Dendritic cell treated with granulocyte-macrophage colony-stimulating factor and Interleukin-4, amounts not matched to agents 40 ng/mL and 50 ng/mL, for 4 days (primary cell): ENCODE data around the gene SLC35A5.

Source experiments
- H3K27ac Mint-ChIP-seq: one replicate; pipeline ENCODE4 v1.8.0; 2022; ENCODE audit warnings: mild to moderate bottlenecking, mixed read lengths
- H3K27me3 Mint-ChIP-seq: one replicate; pipeline ENCODE4 v1.8.0; 2022; ENCODE audit warnings: mild to moderate bottlenecking, mixed read lengths
- H3K36me3 Mint-ChIP-seq: one replicate; pipeline ENCODE4 v1.8.0; 2022; ENCODE audit warnings: low read depth, mixed read lengths
- H3K4me1 Mint-ChIP-seq: one replicate; pipeline ENCODE4 v1.8.0; 2022; ENCODE audit warnings: low read depth, mixed read lengths
- H3K4me3 Mint-ChIP-seq: one replicate; pipeline ENCODE4 v1.8.0; 2022; ENCODE audit warnings: mild to moderate bottlenecking, moderate library complexity, mixed read lengths
- H3K9me3 Mint-ChIP-seq: one replicate; pipeline ENCODE4 v1.8.0; 2022; ENCODE audit warnings: mixed read lengths
- intact Hi-C: fragments of 100-400 bp; cut with micrococcal nuclease; formaldehyde crosslinking; loops from one replicate; pipeline ENCODE4 v1.15.0; 2022

SLC35A5 gene

GRCh38 chr3:112587336-112587735 is 25.5 kb downstream of the SLC35A5 start:
- Mint-ChIP-seq H3K27me3 (no peaks in the 10 kb centered on the region), H3K27ac (no peak overlapping the region), H3K4me3 (no peak overlapping the region), H3K4me1 (peaks cover 4% of the 10 kb centered on the region), H3K9me3 (peaks cover under 1% of the 10 kb centered on the region), H3K36me3 (peaks cover 77% of the 10 kb centered on the region)
- intact Hi-C loops = loop anchor here (10.0 kb wide), 2 partner anchors 47 to 117 kb away; no protein-coding TSS in a partner anchor

GRCh38 chr3:112593258-112593657 is 31.4 kb downstream of the SLC35A5 start:
- Mint-ChIP-seq H3K9me3 (peaks cover 10% of the 10 kb centered on the region), H3K27ac (no peak overlapping the region), H3K27me3 (no peaks in the 10 kb centered on the region), H3K36me3 (peaks cover 65% of the 10 kb centered on the region), H3K4me3 (no peak overlapping the region), H3K4me1 (peaks cover 10% of the 10 kb centered on the region)
- intact Hi-C loops = no loop called here

DNA sequence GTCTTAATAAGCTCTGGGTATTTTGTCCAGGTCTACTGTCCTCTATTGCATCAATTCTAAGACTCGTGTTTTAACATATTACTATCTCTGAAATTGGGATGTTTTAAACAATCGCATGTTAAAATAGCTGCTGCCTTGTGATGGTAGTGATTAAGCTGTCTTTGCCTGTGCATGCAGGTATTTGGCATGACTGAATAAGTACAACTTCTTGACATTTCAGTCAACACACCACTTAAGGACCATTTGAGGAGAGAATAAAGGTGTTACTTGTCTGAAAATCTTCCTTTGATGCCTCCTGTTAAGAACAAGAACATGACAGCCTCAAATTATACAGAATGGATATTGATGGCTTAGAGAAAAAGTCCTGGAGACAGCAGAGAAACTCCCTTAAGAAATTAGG is 33.0 kb downstream of the SLC35A5 start:
- H3K27ac Mint-ChIP-seq = no peak overlapping the region
- intact Hi-C loops = no loop called here
- H3K4me1 Mint-ChIP-seq = peaks cover 10% of the 10 kb centered on the region
- H3K4me3 Mint-ChIP-seq = no peak overlapping the region
- H3K27me3 Mint-ChIP-seq = peaks cover 2% of the 10 kb centered on the region
- peaks cover 50% of the 10 kb centered on the region for H3K36me3 Mint-ChIP-seq
- H3K9me3 Mint-ChIP-seq = peaks cover 10% of the 10 kb centered on the region

DNA sequence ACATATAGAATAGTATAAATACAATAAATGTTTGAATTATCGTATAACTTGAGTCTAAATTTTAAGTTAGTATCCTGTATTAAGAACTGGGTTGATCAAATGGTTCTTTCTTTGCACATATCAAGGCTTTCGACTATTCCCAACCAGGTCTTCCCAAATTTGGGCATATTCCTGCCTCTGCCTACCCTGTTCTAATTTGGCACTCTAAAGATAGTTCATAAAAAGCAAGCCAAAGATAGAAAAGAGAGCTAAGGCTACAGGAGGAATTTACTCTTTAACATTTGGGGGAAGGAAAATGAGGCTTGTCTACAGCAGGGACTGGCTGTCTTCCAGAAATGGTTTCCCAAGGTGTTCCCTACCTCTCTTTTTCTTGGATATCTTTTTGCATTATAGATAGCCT is 36.1 kb downstream of the SLC35A5 start:
- Mint-ChIP-seq H3K4me1 (no peaks in the 10 kb centered on the region), H3K27ac (no peak overlapping the region), H3K4me3 (no peak overlapping the region), H3K27me3 (peaks cover 6% of the 10 kb centered on the region), H3K36me3 (peaks cover 21% of the 10 kb centered on the region), H3K9me3 (peaks cover 4% of the 10 kb centered on the region)
- intact Hi-C loops = no loop called here

GRCh38 chr3:112598731-112599130 is 36.9 kb downstream of the SLC35A5 start:
- intact Hi-C loops = no loop called here

GRCh38 chr3:112602217-112602838 is 40.5 kb downstream of the SLC35A5 start:
- Mint-ChIP-seq H3K27me3 (peaks cover 7% of the 10 kb centered on the region), H3K27ac (no peak overlapping the region), H3K36me3 (peaks cover 4% of the 10 kb centered on the region), H3K9me3 (no peaks in the 10 kb centered on the region), H3K4me3 (no peak overlapping the region), H3K4me1 (no peaks in the 10 kb centered on the region)
- intact Hi-C loops = no loop called here

More at GRCh38 chr3:112598731-112599130, 36.9 kb downstream of the SLC35A5 start:
- Mint-ChIP-seq H3K27me3 (peaks cover 6% of the 10 kb centered on the region), H3K27ac (no peak overlapping the region), H3K4me3 (no peak overlapping the region), H3K4me1 (no peaks in the 10 kb centered on the region), H3K36me3 (peaks cover 17% of the 10 kb centered on the region), H3K9me3 (no peaks in the 10 kb centered on the region)

- Mint-ChIP-seq H3K36me3 (no peaks in the 10 kb centered on the region), H3K27ac (no peak overlapping the region), H3K27me3 (peaks cover 6% of the 10 kb centered on the region), H3K9me3 (no peaks in the 10 kb centered on the region), H3K4me1 (no peaks in the 10 kb centered on the region), H3K4me3 (no peak overlapping the region)
- intact Hi-C loops = no loop called here
Observed at GRCh38 chr3:112604536-112604935, 42.7 kb downstream of the SLC35A5 start.

GRCh38 chr3:112605285-112605684 is 43.4 kb downstream of the SLC35A5 start:
- Mint-ChIP-seq H3K4me3 (no peak overlapping the region), H3K27me3 (peaks cover 6% of the 10 kb centered on the region), H3K4me1 (no peaks in the 10 kb centered on the region), H3K36me3 (no peaks in the 10 kb centered on the region), H3K9me3 (no peaks in the 10 kb centered on the region), H3K27ac (no peak overlapping the region)
- intact Hi-C loops = no loop called here

DNA sequence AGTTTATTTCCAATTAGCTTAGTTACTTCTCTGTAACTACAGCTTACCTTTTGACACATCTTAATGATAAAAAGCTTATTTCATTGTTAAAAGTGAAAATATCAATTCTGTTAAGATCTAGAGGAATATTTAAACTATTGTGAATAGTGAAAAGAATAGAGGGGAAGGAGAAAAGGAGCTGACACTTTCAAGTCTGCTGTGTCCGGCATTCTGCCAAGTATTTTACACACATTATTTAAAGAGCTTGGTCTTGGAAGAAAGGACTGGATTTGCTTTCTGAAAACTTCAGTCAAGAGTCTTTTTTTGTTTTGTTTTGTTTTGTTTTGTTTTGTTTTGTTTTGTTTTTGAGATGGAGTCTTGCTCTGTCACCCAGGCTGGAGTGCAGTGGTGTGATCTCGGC is 44.3 kb downstream of the SLC35A5 start:
- intact Hi-C loops = no loop called here
- Mint-ChIP-seq H3K9me3 (no peaks in the 10 kb centered on the region), H3K27ac (no peak overlapping the region), H3K36me3 (no peaks in the 10 kb centered on the region), H3K27me3 (peaks cover 4% of the 10 kb centered on the region), H3K4me1 (no peaks in the 10 kb centered on the region), H3K4me3 (no peak overlapping the region)

DNA sequence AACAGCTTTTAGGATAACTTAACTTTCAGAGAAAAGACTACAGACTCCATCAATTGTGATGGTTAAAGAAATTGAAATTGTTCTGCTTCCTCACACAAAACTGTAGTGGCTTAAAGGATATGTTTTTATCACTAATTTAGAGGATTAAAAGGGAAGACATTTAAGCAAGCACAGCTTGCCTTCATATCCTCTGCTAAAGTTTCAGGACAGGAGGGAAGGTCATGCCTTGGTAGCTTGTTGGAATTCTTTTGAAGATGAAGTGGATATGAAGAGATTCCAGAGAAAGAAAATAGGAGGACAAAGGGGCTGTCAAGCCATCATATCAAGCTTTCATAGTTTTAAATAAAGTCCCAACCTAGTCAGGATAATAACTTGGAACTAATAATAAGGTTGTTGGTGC is 46.0 kb downstream of the SLC35A5 start:
- peaks cover 2% of the 10 kb centered on the region for H3K27me3 Mint-ChIP-seq
- no peaks in the 10 kb centered on the region for H3K9me3 Mint-ChIP-seq
- no peaks in the 10 kb centered on the region for H3K36me3 Mint-ChIP-seq
- no peak overlapping the region for H3K4me3 Mint-ChIP-seq
- no peak overlapping the region for H3K27ac Mint-ChIP-seq
- intact Hi-C loops = no loop called here
- no peaks in the 10 kb centered on the region for H3K4me1 Mint-ChIP-seq

- no peak overlapping the region for H3K27ac Mint-ChIP-seq
- no peaks in the 10 kb centered on the region for H3K9me3 Mint-ChIP-seq
- H3K27me3 Mint-ChIP-seq = peaks cover 2% of the 10 kb centered on the region
- intact Hi-C loops = no loop called here
- H3K4me1 Mint-ChIP-seq = no peaks in the 10 kb centered on the region
- H3K36me3 Mint-ChIP-seq = no peaks in the 10 kb centered on the region
- H3K4me3 Mint-ChIP-seq = no peak overlapping the region
Observed at GRCh38 chr3:112610121-112610520, 48.3 kb downstream of the SLC35A5 start.

- peaks cover 2% of the 10 kb centered on the region for H3K27me3 Mint-ChIP-seq
Observed at GRCh38 chr3:112611752-112612515, 50.1 kb downstream of the SLC35A5 start.

GRCh38 chr3:112615989-112616731 is 54.3 kb downstream of the SLC35A5 start:
- intact Hi-C loops = no loop called here
- Mint-ChIP-seq H3K4me3 (no peak overlapping the region), H3K9me3 (no peaks in the 10 kb centered on the region), H3K36me3 (no peaks in the 10 kb centered on the region), H3K27ac (no peak overlapping the region), H3K27me3 (no peaks in the 10 kb centered on the region), H3K4me1 (no peaks in the 10 kb centered on the region)

More at GRCh38 chr3:112611752-112612515, 50.1 kb downstream of the SLC35A5 start:
- Mint-ChIP-seq H3K4me1 (no peaks in the 10 kb centered on the region), H3K27ac (no peak overlapping the region), H3K9me3 (no peaks in the 10 kb centered on the region), H3K4me3 (no peak overlapping the region), H3K36me3 (no peaks in the 10 kb centered on the region)
- intact Hi-C loops = no loop called here

DNA sequence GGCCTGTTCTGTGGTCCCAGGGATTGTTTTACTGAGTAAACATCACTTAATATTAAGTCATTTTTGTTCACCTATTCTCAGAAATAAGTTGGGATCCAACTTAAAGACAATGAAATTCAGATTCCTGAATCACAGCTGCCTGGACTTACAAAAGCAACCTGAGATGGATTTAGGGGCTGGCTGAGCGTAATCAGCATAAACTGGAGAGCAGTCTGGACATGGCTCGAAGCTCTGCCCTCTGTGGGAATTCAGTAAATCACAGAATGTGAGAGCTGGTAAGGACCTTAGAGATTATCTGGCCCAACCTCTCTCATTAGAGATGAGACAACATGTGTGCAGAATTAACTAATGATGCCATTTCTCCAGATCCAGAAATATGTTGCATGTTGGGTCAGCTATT is 55.4 kb downstream of the SLC35A5 start:
- intact Hi-C loops = no loop called here
- Mint-ChIP-seq H3K4me1 (no peaks in the 10 kb centered on the region), H3K27ac (no peak overlapping the region), H3K27me3 (no peaks in the 10 kb centered on the region), H3K36me3 (no peaks in the 10 kb centered on the region), H3K9me3 (no peaks in the 10 kb centered on the region), H3K4me3 (no peak overlapping the region)
